Stimulated activated CD8-positive, alpha-beta memory T cell treated with anti-CD3 and anti-CD28 coated beads, Interleukin-15, amount 100 ng/mL, for 24 hours (primary cell): ENCODE measurements around the gene ZNF780A.
"Not testable (repeated sequence)": the region's sequence is repeated elsewhere in the genome, so short reads cannot be mapped to it uniquely, and the experiment has no call there.

Experiments used
- DNase-seq: peaks from one replicate; pipeline ENCODE4 v3.0.0-alpha.2; 2020; ENCODE audit warnings: low read depth

Gene ZNF780A

DNA sequence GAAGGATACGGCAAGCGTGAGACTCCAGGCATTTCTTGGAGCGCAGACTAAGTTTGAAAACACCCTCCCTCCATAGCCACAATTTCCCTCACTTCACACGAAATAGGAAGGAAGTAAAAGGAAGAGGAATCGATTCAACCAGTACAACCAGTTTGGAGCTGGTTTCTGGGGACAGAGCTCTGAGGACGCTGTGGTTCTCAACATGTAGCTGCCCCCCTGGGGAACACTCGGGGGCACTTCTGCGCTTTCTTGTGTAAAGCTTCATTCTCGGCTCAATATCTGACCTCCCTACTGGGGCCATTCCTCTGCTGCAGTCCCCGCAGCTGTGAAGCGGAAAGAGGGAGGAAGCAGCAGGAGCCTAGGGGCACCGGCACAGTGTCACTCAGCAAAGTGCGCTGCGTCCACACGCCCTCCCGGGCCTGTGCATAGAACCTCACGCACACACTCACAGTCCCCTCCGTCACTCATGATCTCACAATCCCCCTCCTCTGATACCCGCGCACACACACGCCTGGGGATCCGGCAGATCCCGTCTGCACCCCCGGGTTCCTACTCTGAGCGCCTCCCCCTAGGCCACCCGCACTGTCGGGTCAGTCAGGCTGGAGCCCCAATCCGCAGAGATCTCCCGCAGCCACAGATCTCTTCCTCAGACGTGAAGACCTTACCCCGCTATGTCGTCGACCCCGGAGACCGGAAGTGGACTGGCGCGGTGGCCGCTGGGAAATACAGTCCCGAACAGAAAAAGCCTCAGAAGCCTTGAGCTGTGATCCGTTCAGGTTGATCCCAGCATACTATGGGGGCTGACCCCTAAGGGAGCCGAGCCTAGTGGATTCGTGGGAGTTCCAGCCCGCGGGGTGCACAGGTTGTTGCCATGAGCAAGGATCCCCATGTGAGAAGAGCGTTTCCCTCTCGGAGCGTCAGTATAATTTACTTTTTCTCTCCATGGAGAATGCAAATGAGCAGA, at the start of gene ZNF780A:
Gene ZNF780A, minus strand, starts transcription at position 703 of the 964 bp plus-strand sequence. CDS start 6,190 bp downstream, outside the sequence.
- peak; percentile 43 for DNase-seq

- DNase-seq, result no peak
Measured at GRCh38 chr19:40139533-40140287, 49.0 kb upstream of the ZNF780A start.

GRCh38 chr19:40136818-40137217, 46.1 kb upstream of the ZNF780A start:
- DNase-seq, result no peak

DNA sequence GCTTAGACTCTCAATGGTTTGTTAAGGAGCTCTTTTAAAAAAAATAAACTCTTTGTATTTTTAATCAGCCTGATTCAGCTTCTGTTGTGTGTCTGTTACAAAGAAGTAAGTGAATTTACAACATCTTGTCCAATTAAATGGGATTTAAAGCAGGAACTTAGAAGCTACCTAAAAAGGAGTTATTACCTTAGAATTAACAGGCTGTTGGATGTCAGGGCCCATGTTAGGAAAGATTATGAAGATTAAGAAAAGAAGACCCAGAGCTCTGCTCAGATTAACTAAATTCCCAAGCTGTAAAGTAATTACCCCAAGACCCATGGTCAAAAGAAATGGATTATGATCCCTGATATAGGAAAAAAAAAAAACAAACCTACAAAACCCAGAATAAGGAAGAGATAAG, 44.1 kb upstream of the ZNF780A start:
- no peak for DNase-seq

DNA sequence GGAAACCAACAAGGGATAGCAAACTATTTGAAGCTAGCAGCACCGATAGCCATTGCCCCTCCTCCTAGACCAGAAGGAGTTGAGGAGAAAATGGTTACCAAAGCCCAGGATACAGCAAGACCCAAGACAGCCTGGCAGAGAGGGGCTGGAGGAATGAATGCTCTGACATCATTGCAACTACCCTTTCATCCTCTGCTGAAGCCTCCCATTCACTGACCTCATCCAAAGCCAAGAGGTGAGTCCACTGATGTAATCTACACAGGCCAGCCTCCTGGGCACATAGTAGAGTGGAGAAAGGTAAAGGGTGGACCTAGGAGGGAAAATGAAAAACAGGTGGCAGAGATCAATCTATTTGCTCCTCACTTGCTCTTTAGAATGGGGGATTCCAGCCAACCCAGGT, 42.7 kb upstream of the ZNF780A start:
- no peak for DNase-seq

- DNase-seq, result no peak
Measured at GRCh38 chr19:40130013-40130412, 39.3 kb upstream of the ZNF780A start.

DNA sequence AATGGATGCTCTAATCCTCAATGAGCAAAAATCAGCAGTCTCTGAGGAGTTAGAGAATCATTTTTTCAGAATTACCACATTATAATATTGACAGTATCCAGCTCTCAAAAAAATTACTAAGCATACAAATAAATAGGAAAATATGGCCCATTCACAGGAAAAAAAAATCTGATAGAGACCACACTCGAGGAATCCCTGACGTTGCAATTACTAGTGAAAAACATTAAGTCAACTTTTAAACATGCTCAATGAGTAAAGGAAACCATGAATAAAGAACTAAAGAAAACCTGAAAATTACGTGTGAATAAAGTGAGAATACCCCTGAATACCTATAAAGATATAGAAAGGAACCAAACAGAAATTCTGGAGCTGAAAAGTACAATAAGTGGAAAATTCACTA, 38.7 kb upstream of the ZNF780A start:
- DNase-seq, result no peak

- no peak for DNase-seq
Measured at GRCh38 chr19:40128991-40129390, 38.2 kb upstream of the ZNF780A start.

GRCh38 chr19:40119380-40119779, 28.6 kb upstream of the ZNF780A start:
- DNase-seq, result no peak

GRCh38 chr19:40118638-40119037, 27.9 kb upstream of the ZNF780A start:
- not testable (repeated sequence) for DNase-seq

GRCh38 chr19:40116075-40116474, 25.3 kb upstream of the ZNF780A start:
- no peak for DNase-seq

DNA sequence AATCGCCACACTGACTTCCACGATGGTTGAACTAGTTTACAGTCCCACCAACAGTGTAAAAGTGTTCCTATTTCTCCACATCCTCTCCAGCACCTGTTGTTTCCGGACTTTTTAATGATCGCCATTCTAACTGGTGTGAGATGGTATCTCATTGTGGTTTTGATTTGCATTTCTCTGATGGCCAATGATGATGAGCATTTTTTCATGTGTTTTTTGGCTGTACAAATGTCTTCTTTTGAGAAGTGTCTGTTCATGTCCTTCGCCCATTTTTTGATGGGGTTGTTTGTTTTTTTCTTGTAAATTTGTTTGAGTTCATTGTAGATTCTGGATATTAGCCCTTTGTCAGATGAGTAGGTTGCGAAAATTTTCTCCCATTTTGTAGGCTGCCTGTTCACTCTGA, 23.4 kb upstream of the ZNF780A start:
- not testable (repeated sequence) for DNase-seq

DNA sequence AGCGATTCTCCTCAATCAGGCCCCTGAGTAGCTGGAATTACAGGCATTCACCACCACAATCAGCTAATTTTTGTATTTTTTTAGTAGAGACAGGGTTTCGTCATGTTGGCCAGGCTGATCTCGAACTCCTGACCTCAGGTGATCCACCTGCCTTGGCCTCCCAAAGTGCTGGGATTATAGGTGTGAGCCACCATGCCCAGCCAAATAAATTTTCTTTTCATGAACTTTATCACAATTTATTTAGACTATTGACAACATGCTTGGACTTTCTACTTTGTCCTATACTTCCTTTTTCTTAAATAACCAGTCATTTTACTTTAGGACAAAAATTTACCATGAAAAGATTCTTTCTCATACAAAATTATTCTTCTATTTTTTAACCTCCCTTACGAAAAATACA, 21.5 kb upstream of the ZNF780A start:
- not testable (repeated sequence) for DNase-seq

- no peak for DNase-seq
Measured at GRCh38 chr19:40110570-40110969, 19.8 kb upstream of the ZNF780A start.

- DNase-seq, result no peak
Measured at GRCh38 chr19:40104754-40105153, 14.0 kb upstream of the ZNF780A start.

GRCh38 chr19:40103600-40103999, 12.9 kb upstream of the ZNF780A start:
- DNase-seq, result no peak

GRCh38 chr19:40101813-40102212, 11.1 kb upstream of the ZNF780A start:
- DNase-seq, result no peak

GRCh38 chr19:40093416-40093815, 2.7 kb upstream of the ZNF780A start:
- DNase-seq, result no peak

GRCh38 chr19:40091205-40092129, 724 bp upstream of the ZNF780A start:
- DNase-seq, result no peak

DNA sequence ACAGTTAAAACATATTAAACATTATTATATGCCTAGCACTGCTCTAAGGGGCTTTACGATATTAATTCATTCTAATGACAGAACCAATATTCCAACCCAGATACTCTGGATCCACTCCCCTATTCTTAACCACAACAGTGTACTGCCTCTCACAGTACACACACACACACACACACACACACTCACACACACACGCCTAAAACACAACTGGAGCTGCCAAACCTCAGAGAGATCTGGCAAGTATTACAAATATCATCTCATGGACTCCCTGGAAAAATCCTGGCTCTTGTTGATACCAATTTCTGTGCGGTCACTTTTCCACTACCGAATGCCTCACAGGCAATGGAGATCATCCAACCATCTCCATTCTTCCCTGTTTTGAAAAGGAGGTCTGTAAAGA, 1.3 kb downstream of the ZNF780A start:
- DNase-seq, result no peak

DNA sequence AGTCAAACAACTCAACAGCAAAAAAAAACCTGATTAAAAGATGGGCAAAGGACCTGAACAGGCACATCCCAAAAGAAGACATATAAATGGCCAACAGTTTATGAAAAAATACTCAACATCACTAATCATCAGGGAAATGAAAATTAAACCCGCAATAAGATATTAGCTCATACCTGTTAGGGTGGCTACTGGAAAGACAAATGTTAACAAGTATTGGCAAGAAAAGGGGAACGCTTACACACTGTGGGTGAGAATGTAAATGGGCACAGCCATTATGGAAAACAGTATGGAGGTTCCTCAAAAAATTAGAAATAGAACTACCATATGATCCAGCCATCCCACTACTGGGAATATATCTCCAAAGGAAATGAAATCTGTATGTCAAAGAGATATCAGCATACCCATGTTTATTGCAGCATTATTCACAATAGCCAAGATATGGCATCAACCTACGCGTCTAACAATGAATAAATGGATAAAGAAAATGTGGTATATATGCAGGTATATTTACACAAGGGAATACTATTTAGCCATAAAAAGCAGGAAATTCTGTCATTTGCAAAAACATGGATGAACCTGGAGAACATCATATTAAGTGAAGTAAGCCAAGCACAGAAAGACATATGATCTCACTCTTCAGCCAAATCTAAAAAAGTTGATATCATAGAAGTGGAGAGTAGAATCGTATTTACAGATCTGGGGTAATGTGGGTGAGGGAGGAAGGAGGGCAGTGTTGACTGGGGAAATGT, 2.3 kb downstream of the ZNF780A start:
- no peak for DNase-seq
